T47D (cell line): ENCODE results near the gene SMLR1.

Experiments
- DNase-seq, 2 experiments: peaks; one replicate each; pipeline versions ENCODE4 v3.0.0 to v3.0.0-alpha.2; 2011 to 2012; ENCODE audit warnings: low read depth in 1 of 2, low spot score in 1 of 2
- JUND ChIP-seq: IDR thresholded peaks from 2 replicates; pipeline ENCODE4 v1.6.1; 2012; ENCODE audit warnings: low read depth
- in situ Hi-C: cut with HindIII; loops from 2 replicates; pipeline ENCODE4 v1.10.0; 2016; ENCODE audit warnings: low sequenced_read_pairs, low pct_unique_long_range_greater_than_20kb

Gene SMLR1

GRCh38 chr6:130810307-130811030 is 16.7 kb upstream of the SMLR1 start:
- no peak for TF ChIP-seq JUND
- in situ Hi-C loops = no loop called here
- no peak for DNase-seq

GRCh38 chr6:130811932-130812331 is 15.3 kb upstream of the SMLR1 start:
- TF ChIP-seq JUND = no peak
- DNase-seq = no peak
- in situ Hi-C loops = no loop called here

GRCh38 chr6:130814506-130814905 is 12.7 kb upstream of the SMLR1 start:
- in situ Hi-C loops = no loop called here
- no peak for TF ChIP-seq JUND

GRCh38 chr6:130815200-130816071 is 11.8 kb upstream of the SMLR1 start:
- no peak for TF ChIP-seq JUND
- in situ Hi-C loops = no loop called here
- DNase-seq = no peak

More at GRCh38 chr6:130814506-130814905, 12.7 kb upstream of the SMLR1 start:
- DNase-seq = no peak

GRCh38 chr6:130822736-130823135 is 4.5 kb upstream of the SMLR1 start:
- in situ Hi-C loops = no loop called here
- no peak for TF ChIP-seq JUND
- DNase-seq = no peak

- DNase-seq = no peak
- TF ChIP-seq JUND = no peak
- in situ Hi-C loops = no loop called here
These were observed 2.1 kb upstream of the SMLR1 start for GRCh38 chr6:130824978-130825694.

GRCh38 chr6:130825772-130826441 is 1.3 kb upstream of the SMLR1 start:
- no peak for DNase-seq
- in situ Hi-C loops = no loop called here
- no peak for TF ChIP-seq JUND

GRCh38 chr6:130826442-130827246 is 562 bp upstream of the SMLR1 start:
- no peak for TF ChIP-seq JUND
- in situ Hi-C loops = no loop called here
- no peak for DNase-seq

- in situ Hi-C loops = no loop called here
- DNase-seq = no peak
- no peak for TF ChIP-seq JUND
These were observed 2.2 kb downstream of the SMLR1 start for GRCh38 chr6:130829333-130829910.

GRCh38 chr6:130831607-130832006 is 4.4 kb downstream of the SMLR1 start:
- DNase-seq = no peak
- no peak for TF ChIP-seq JUND
- in situ Hi-C loops = no loop called here

- in situ Hi-C loops = no loop called here
- no peak for TF ChIP-seq JUND
- DNase-seq = no peak
These were observed 6.4 kb downstream of the SMLR1 start for GRCh38 chr6:130833569-130833968.
